PFSK-1 (cell line): ENCODE measurements around the gene PSMB2.

Experiments
- FOXP2 ChIP-seq: optimal IDR thresholded peaks from 2 replicates; pipeline ENCODE3; 2011; ENCODE audit warnings: borderline replicate concordance, control low read depth, inconsistent platforms; ENCODE audit not compliant: insufficient read depth; ENCODE audit errors: extremely low read length, extremely low read depth
- POLR2AphosphoS5 ChIP-seq: IDR thresholded peaks from 2 replicates; pipeline ENCODE4 v1.6.1; 2012; ENCODE audit warnings: low read depth, mild to moderate bottlenecking, control low read depth, low read length, moderate library complexity
- SIN3A ChIP-seq: IDR thresholded peaks from 2 replicates; pipeline ENCODE4 v1.6.1; 2012; ENCODE audit warnings: mild to moderate bottlenecking, low read length, moderate library complexity, borderline replicate concordance; ENCODE audit not compliant: insufficient read depth
- TAF1 ChIP-seq: IDR thresholded peaks from 2 replicates; pipeline ENCODE4 v1.6.1; 2012; ENCODE audit warnings: low read length, control low read depth, borderline replicate concordance; ENCODE audit not compliant: insufficient read depth
- TF ChIP-seq, protein P1 (sequence below), 2 experiments: IDR thresholded peaks; 2 replicates each; pipeline versions ENCODE4 v1.6.1 to v1.8.0; 2011 to 2012; ENCODE audit warnings: low read depth in 2 of 2, low read length in 2 of 2, control low read depth in 1 of 2, inconsistent platforms in 1 of 2, mild to moderate bottlenecking in 1 of 2, moderate library complexity in 1 of 2; ENCODE audit not compliant: insufficient read depth in 1 of 2

The PSMB2 gene

DNA sequence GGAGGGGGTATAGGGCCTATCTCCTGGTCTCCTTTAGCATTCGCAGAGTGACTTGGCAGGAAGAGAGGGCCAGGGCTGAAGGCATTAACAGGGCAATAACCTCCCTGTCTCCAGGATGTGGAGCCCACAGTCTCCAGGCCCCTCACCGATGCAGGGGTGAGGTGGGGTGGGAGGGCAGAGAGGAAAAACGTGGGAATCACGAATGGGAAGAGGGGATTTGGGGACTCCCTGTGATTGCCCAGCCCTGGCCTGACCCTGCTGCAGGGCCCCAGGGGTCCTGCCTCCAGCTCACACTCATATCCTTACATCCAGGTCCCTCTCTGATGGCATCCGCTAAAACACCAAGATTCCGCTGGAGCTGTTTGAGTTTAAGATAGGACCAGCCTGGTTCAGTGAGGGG, 53.6 kb downstream of the PSMB2 start:
- TF ChIP-seq SIN3A (no peak), POLR2AphosphoS5 (no peak), TAF1 (no peak)
- TF ChIP-seq, protein P1, sequence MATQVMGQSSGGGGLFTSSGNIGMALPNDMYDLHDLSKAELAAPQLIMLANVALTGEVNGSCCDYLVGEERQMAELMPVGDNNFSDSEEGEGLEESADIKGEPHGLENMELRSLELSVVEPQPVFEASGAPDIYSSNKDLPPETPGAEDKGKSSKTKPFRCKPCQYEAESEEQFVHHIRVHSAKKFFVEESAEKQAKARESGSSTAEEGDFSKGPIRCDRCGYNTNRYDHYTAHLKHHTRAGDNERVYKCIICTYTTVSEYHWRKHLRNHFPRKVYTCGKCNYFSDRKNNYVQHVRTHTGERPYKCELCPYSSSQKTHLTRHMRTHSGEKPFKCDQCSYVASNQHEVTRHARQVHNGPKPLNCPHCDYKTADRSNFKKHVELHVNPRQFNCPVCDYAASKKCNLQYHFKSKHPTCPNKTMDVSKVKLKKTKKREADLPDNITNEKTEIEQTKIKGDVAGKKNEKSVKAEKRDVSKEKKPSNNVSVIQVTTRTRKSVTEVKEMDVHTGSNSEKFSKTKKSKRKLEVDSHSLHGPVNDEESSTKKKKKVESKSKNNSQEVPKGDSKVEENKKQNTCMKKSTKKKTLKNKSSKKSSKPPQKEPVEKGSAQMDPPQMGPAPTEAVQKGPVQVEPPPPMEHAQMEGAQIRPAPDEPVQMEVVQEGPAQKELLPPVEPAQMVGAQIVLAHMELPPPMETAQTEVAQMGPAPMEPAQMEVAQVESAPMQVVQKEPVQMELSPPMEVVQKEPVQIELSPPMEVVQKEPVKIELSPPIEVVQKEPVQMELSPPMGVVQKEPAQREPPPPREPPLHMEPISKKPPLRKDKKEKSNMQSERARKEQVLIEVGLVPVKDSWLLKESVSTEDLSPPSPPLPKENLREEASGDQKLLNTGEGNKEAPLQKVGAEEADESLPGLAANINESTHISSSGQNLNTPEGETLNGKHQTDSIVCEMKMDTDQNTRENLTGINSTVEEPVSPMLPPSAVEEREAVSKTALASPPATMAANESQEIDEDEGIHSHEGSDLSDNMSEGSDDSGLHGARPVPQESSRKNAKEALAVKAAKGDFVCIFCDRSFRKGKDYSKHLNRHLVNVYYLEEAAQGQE (IDR thresholded peaks at IDR 0.05; ENCODE audit: insufficient read depth in 1 of 2, low read depth in 2 of 2, low read length in 2 of 2) = no peak

DNA sequence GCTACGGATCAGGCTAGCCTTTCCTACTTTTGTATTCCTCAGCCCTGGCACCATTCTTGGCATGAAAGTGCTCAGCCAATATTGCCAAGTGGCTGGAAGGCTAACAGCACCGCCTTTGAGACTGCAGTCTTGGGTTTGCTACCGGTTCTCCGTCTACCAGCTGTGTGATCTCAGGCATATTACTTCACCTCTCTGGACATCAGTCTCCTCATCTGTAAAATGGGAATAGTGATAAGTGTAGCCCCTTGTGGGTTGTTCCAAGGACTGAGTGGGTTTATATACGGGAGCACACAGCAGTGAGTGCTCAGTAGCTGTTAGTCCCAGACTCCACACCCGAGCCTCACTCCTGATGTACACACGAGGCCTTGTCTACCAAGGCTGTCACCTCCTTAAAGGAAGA, 54.5 kb downstream of the PSMB2 start:
- no peak for TF ChIP-seq POLR2AphosphoS5
- no peak for TF ChIP-seq SIN3A
- TF ChIP-seq, protein P1 (IDR thresholded peaks at IDR 0.05; ENCODE audit: insufficient read depth in 1 of 2, low read depth in 2 of 2, low read length in 2 of 2) = no peak
- TF ChIP-seq TAF1 = no peak
- TF ChIP-seq FOXP2 = no peak

GRCh38 chr1:35585281-35585680, 56.0 kb downstream of the PSMB2 start:
- TF ChIP-seq TAF1 (no peak), POLR2AphosphoS5 (no peak), FOXP2 (no peak), SIN3A (no peak)
- TF ChIP-seq, protein P1 (IDR thresholded peaks at IDR 0.05; ENCODE audit: insufficient read depth in 1 of 2, low read depth in 2 of 2, low read length in 2 of 2) = no peak

DNA sequence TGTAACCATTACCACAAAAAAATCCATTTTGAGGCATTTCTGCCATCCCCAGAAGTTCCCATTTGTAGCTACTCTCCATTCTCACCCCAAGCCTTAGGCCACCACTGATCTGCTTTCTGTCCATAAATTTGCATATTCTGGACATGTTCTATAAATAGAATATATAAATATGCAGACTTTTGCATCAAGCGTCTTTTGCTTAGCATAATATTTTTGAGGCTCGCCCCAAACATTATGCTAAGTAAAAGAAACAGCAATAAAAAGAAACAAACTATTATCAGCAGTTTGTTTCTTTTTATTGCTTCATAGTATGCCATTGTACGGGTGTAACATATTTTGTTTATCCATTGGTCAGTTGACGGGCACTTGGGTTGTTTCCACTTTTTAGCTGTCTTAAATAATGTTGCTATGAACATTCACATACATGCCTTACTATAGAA, 60.4 kb downstream of the PSMB2 start:
- TF ChIP-seq POLR2AphosphoS5 (no peak), SIN3A (no peak), FOXP2 (no peak), TAF1 (no peak)
- TF ChIP-seq, protein P1 (IDR thresholded peaks at IDR 0.05; ENCODE audit: insufficient read depth in 1 of 2, low read depth in 2 of 2, low read length in 2 of 2) = no peak
